ENCODE data around the gene FLOT1.

The FLOT1 gene

GRCh38 chr6:30775104-30775503, 32.6 kb upstream of the FLOT1 start:
- Histone ChIP-seq H4K20me1 (ENCODE audit: insufficient read depth) (no peaks in the 10 kb centered on the region), H3K4me3 (IDR thresholded peaks at IDR 0.05; ENCODE audit: insufficient read depth, low read depth, low read length) (no peak overlapping the region), H2AFZ (ENCODE audit: low read depth) (no peak overlapping the region), H3K36me3 (ENCODE audit: insufficient read depth) (no peaks in the 10 kb centered on the region), H3K79me2 (ENCODE audit: insufficient read depth, low read depth) (no peaks in the 10 kb centered on the region), H3K4me2 (no peak overlapping the region), H3K4me1 (ENCODE audit: low read depth, poor library complexity, severe bottlenecking) (no peaks in the 10 kb centered on the region), H3K27ac (no peak overlapping the region), H3K27me3 (ENCODE audit: insufficient read depth, low read depth) (no peaks in the 10 kb centered on the region), H3K9ac (no peak overlapping the region)
- TF ChIP-seq, protein P1, sequence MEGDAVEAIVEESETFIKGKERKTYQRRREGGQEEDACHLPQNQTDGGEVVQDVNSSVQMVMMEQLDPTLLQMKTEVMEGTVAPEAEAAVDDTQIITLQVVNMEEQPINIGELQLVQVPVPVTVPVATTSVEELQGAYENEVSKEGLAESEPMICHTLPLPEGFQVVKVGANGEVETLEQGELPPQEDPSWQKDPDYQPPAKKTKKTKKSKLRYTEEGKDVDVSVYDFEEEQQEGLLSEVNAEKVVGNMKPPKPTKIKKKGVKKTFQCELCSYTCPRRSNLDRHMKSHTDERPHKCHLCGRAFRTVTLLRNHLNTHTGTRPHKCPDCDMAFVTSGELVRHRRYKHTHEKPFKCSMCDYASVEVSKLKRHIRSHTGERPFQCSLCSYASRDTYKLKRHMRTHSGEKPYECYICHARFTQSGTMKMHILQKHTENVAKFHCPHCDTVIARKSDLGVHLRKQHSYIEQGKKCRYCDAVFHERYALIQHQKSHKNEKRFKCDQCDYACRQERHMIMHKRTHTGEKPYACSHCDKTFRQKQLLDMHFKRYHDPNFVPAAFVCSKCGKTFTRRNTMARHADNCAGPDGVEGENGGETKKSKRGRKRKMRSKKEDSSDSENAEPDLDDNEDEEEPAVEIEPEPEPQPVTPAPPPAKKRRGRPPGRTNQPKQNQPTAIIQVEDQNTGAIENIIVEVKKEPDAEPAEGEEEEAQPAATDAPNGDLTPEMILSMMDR (conservative IDR thresholded peaks at IDR 0.05; ENCODE audit: low read depth, low read length), result no peak

DNA sequence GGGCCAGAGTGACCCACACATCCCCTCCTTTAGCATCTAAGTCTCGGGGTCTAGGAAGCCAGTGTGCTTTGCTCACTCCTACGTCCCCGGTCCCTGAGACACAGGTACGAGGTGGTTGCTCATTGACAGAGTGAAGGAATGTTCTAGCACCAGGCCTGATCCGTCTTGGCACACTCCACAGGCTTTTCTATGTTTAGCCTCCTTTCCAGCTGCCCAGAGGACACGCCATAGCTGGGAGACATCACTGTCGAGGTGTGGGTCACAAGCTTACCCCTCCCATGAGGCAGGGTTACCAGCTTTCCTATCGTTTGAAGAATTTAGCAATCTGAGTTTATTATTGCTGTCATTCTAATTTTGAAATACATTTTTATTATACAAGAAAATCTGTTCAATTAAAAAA, 32.2 kb upstream of the FLOT1 start:
- H3K79me2 ChIP-seq (ENCODE audit: insufficient read depth, low read depth), result no peaks in the 10 kb centered on the region
- H3K36me3 ChIP-seq (ENCODE audit: insufficient read depth), result no peaks in the 10 kb centered on the region
- no peak overlapping the region for H3K4me3 ChIP-seq (IDR thresholded peaks at IDR 0.05; ENCODE audit: insufficient read depth, low read depth, low read length)
- no peaks in the 10 kb centered on the region for H4K20me1 ChIP-seq (ENCODE audit: insufficient read depth)
- no peak overlapping the region for H3K27ac ChIP-seq
- no peaks in the 10 kb centered on the region for H3K4me1 ChIP-seq (ENCODE audit: low read depth, poor library complexity, severe bottlenecking)
- H3K27me3 ChIP-seq (ENCODE audit: insufficient read depth, low read depth), result no peaks in the 10 kb centered on the region
- no peak overlapping the region for H3K4me2 ChIP-seq
- H3K9ac ChIP-seq, result no peak overlapping the region
- TF ChIP-seq, protein P1 (conservative IDR thresholded peaks at IDR 0.05; ENCODE audit: low read depth, low read length), result no peak
- H2AFZ ChIP-seq (ENCODE audit: low read depth), result no peak overlapping the region

GRCh38 chr6:30770592-30770991, 28.1 kb upstream of the FLOT1 start:
- Histone ChIP-seq H4K20me1 (ENCODE audit: insufficient read depth) (no peaks in the 10 kb centered on the region), H3K4me2 (no peak overlapping the region), H3K9ac (no peak overlapping the region), H3K36me3 (ENCODE audit: insufficient read depth) (no peaks in the 10 kb centered on the region), H3K79me2 (ENCODE audit: insufficient read depth, low read depth) (no peaks in the 10 kb centered on the region), H3K4me1 (ENCODE audit: low read depth, poor library complexity, severe bottlenecking) (no peaks in the 10 kb centered on the region), H3K4me3 (IDR thresholded peaks at IDR 0.05; ENCODE audit: insufficient read depth, low read depth, low read length) (no peak overlapping the region), H2AFZ (ENCODE audit: low read depth) (no peak overlapping the region), H3K27ac (no peak overlapping the region), H3K27me3 (ENCODE audit: insufficient read depth, low read depth) (no peaks in the 10 kb centered on the region)
- TF ChIP-seq, protein P1 (conservative IDR thresholded peaks at IDR 0.05; ENCODE audit: low read depth, low read length), result no peak

DNA sequence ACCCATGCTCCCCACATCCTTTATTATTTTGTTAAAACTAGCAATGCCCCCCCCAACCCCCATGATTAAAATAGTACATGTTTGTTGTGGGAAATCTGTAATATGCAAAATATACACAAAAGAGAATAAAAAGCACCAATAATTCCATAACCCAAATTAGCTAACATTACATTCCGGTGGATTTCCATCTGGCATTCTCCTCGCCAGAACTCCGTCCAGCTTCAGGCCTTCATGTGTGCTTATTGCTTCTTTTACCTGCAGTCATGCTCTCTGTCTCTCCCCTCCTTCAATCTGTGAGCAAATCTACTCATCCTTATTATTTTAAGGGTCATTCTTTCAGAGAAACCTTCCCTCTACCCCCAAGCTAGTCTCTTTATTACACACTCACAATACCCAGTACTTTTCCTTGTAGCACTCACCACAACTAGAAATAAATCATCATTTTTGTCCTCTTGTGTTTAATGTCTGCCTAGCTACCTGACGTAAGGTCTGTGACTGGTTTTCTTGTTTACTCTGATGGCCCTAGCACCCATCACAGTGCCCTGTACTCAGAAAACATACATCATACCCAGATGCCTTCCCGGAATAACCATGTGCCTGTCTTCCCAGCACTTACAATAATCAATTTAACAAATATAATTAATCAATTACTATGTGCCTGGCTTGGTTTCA, 27.5 kb upstream of the FLOT1 start:
- Histone ChIP-seq H3K27ac (no peak overlapping the region), H3K4me3 (IDR thresholded peaks at IDR 0.05; ENCODE audit: insufficient read depth, low read depth, low read length) (no peak overlapping the region), H3K4me2 (no peak overlapping the region), H4K20me1 (ENCODE audit: insufficient read depth) (no peaks in the 10 kb centered on the region), H3K9ac (no peak overlapping the region), H3K79me2 (ENCODE audit: insufficient read depth, low read depth) (no peaks in the 10 kb centered on the region), H3K27me3 (ENCODE audit: insufficient read depth, low read depth) (no peaks in the 10 kb centered on the region), H3K36me3 (ENCODE audit: insufficient read depth) (no peaks in the 10 kb centered on the region), H3K4me1 (ENCODE audit: low read depth, poor library complexity, severe bottlenecking) (no peaks in the 10 kb centered on the region), H2AFZ (ENCODE audit: low read depth) (no peak overlapping the region)
- TF ChIP-seq, protein P1 (conservative IDR thresholded peaks at IDR 0.05; ENCODE audit: low read depth, low read length), result no peak

Measured in KMS-11 (cell line).